ENCODE measurements around the gene ZFHX2. TPM values are rescaled to one million over a fixed set of nuclear protein-coding genes. Genes with fewer than 3 reads are reported as not detected.

The ZFHX2 gene
- total and polyA plus RNA-seq, 2 of the 13 experiments (the other 11 are each of a cell fraction or from before 2014, with no cell fraction given) = 0.17 to 0.44 TPM

DNA sequence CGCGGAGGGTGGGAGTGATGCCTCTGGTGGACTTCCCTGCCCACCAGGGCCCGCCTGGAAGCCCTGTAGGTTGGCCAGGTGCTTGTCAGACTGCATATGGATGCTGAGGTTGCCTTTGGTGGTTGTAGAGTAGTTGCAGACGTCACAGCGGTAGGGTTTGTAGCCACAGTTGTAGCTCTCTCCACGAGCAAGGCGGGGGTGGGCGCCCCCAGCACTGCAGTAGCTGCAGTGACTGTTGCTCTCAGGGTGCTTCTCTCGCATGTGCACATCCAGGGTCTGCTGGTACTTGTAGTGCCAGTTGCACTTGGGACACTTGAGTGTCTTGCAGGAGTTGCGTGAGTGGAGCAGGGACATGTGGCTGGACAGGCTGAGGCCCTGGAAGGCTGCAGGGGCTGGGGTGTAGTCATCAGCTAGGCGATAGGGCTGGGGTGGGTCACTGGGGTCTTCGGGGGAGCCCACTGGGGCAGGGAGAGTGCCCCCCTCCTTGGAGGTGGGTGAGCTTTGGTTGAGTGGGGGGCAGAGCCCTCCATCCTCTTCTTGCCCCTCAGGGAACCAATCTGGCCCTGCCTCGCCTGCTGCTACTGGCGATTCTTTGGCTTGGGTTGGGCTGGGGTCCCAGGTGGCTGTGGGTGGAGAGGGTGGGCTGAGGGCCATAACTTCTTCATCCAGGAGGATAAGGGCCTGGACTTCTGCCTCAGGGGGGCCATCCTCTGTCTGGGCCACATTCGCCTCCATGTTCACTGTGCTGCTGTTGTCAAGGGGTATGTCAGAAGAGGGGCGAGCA lies 17.7 kb downstream of the ZFHX2 start:
- H4K20me1 ChIP-seq (ENCODE audit: insufficient read depth, low read length) = no peaks in the 10 kb centered on the region
- no peak overlapping the region for H3K4me2 ChIP-seq (ENCODE audit: low read depth, low read length)
- no peak overlapping the region for H3K4me3 ChIP-seq (replicated peaks in 1 of 3; ENCODE audit: insufficient read depth in 1 of 3, low read depth in 2 of 3, low read length in 3 of 3)
- FAIRE-seq (no peak), DNase-seq (ENCODE audit: low spot score) (no peak), ATAC-seq (no peak)
- 85% methylated on average over 16 of the region's 16 CpGs for WGBS (ENCODE audit: low lambda C conversion rate)
- intact Hi-C loops (cut with micrococcal nuclease; ENCODE audit: unreplicated experiment) (no loop called here), in situ Hi-C loops (cut with HindIII; ENCODE audit: extremely low pct_ligation_motif_present, low pct_unique_long_range_greater_than_20kb) (no loop called here)
- H3K79me2 ChIP-seq (ENCODE audit: insufficient read depth, low read length) = no peaks in the 10 kb centered on the region
- ChIA-PET CTCF (ENCODE audit: low intra/inter-chr PET ratio, low total read pairs) (no interaction called here), POLR2A (no interaction called here)
- no peaks in the 10 kb centered on the region for H3K9me3 ChIP-seq (ENCODE audit: low read length)
- H3K27ac ChIP-seq (ENCODE audit: extremely low read length, insufficient read depth, low read length) = no peak overlapping the region
- H3K9ac ChIP-seq (ENCODE audit: insufficient read depth, low read depth, low read length) = no peak overlapping the region
- H3K36me3 ChIP-seq (replicated peaks in 1 of 2; ENCODE audit: control insufficient read depth in 1 of 2, insufficient read depth in 2 of 2, low read length in 2 of 2) = no peaks in the 10 kb centered on the region
- H3K27me3 ChIP-seq (ENCODE audit: control insufficient read depth in 1 of 2, insufficient read depth in 2 of 2, low read length in 2 of 2) = no peaks in the 10 kb centered on the region
- no TSS peak for BruUV-seq (replicated peaks)
- TF ChIP-seq TRIM24 (CRISPR knock-in tag; IDR thresholded peaks at IDR 0.05) (no peak), ZNF296 (CRISPR knock-in tag; conservative IDR thresholded peaks at IDR 0.05) (0 out of 2 replicates have a peak, but pooled peaks have one; percentile 24), STAT5B (CRISPR knock-in tag; IDR thresholded peaks at IDR 0.05) (no peak), ZNF251 (CRISPR knock-in tag; IDR thresholded peaks at IDR 0.05) (no peak), MLLT10 (CRISPR knock-in tag; IDR thresholded peaks at IDR 0.05) (no peak), MYC (CRISPR knock-in tag; IDR thresholded peaks at IDR 0.05; ENCODE audit: borderline replicate concordance) (0 out of 2 replicates have a peak, but pooled peaks have one; percentile 8)
- TF ChIP-seq, protein P1, sequence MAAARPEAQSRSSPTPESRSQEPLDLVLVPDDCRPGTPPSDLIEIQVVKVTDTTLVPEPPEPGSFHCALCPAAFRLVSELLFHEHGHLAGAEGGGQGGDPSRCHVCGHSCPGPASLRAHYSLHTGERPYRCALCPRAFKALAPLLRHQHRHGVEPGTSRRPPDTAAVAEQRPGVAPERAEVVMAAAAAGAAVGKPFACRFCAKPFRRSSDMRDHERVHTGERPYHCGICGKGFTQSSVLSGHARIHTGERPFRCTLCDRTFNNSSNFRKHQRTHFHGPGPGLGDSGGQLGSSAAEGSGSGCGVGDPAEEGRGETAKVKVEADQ (CRISPR knock-in tag; IDR thresholded peaks at IDR 0.05; ENCODE audit: borderline replicate concordance) = no peak
- TF ChIP-seq, protein P2, sequence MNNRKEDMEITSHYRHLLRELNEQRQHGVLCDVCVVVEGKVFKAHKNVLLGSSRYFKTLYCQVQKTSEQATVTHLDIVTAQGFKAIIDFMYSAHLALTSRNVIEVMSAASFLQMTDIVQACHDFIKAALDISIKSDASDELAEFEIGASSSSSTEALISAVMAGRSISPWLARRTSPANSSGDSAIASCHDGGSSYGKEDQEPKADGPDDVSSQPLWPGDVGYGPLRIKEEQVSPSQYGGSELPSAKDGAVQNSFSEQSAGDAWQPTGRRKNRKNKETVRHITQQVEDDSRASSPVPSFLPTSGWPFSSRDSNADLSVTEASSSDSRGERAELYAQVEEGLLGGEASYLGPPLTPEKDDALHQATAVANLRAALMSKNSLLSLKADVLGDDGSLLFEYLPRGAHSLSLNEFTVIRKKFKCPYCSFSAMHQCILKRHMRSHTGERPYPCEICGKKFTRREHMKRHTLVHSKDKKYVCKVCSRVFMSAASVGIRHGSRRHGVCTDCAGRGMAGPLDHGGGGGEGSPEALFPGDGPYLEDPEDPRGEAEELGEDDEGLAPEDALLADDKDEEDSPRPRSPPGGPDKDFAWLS (CRISPR knock-in tag; IDR thresholded peaks at IDR 0.05; ENCODE audit: borderline replicate concordance) = no peak
- H3K4me1 ChIP-seq (ENCODE audit: insufficient read depth, low read length) = no peaks in the 10 kb centered on the region
- no peak overlapping the region for H2AFZ ChIP-seq (ENCODE audit: low read length)

All from HepG2 (cell line).